Measurements from ENCODE around the gene BTF3. TPM values are rescaled to one million over a fixed set of nuclear protein-coding genes. Genes with fewer than 3 reads are reported as not detected.
A peak's percentile ranks its signal among the peaks of the same experiment; 100 is the strongest.
"Not testable (repeated sequence)": the region's sequence is repeated elsewhere in the genome, so short reads cannot be mapped to it uniquely, and the experiment has no call there.

BTF3 gene
- 576 and 868 TPM in 2 replicates for total RNA-seq (2014; rRNA removed; shearing (Covaris generic))

- peak; percentile 97 for DNase-seq (ENCODE audit: low spot score)
Observed at GRCh38 chr5:73498057-73498992, at the start of gene BTF3. TSS of gene BTF3 (plus strand) at chr5:73498442. CDS start at chr5:73498668, 226 bp downstream.

DNA sequence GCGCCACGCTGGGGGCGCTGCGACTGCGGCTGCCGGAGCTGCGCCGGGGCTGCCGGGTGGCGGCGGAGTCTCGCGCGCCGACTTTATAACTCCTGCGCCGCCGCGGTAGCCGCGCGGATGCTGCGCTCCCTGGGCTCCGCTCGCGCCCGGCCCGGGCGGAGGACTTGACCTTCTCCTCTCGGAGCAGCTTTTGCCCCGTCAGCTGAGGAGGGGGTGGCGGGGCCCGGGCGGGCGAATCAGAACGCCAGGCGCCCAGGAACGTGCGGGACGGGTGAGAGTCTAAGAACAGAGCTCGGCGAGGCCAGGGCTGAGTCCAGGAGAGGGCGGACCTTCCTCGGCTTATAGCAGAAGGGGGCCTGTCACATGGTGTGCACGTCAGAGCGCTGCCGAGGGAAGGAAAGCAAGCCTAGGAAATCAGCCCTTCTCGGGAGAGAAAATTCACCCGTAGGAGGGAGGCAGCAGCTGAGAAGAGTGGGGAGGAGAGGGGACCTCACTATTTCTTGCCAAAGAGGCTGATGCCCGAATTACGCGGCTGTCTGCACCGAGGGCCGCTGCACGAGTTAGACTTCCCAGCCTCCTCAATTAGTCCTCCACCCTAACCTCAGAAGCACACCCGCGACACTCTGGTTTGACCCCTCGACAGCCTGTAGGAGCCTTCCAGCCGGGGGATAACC, 49.6 kb upstream of the BTF3 start, which contains the start of gene FOXD1:
FOXD1 (minus strand) TSS at position 315 of the 674 bp plus-strand sequence. CDS start 415 bp downstream, outside the sequence.
- DNase-seq (ENCODE audit: low spot score), result peak; percentile 89

DNA sequence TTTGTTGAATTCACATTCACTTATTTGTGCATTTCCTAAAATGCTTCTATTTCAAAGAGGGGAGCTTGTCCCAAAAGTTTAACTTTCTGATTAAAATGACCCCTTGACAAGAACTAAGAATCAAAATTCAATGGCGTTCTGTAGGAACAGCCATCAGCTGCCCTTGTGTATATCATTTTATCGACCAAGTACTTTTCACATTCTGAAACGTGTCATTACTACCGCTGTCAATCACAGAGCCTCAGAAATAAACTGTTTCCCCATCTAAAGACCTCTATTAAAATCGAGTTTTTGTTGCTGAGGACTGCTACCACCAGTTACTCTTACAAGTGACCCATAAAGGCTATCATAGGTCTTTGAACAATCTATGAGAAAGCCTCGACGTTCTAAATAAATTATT, 48.1 kb upstream of the BTF3 start:
- DNase-seq (ENCODE audit: low spot score), result no peak

DNA sequence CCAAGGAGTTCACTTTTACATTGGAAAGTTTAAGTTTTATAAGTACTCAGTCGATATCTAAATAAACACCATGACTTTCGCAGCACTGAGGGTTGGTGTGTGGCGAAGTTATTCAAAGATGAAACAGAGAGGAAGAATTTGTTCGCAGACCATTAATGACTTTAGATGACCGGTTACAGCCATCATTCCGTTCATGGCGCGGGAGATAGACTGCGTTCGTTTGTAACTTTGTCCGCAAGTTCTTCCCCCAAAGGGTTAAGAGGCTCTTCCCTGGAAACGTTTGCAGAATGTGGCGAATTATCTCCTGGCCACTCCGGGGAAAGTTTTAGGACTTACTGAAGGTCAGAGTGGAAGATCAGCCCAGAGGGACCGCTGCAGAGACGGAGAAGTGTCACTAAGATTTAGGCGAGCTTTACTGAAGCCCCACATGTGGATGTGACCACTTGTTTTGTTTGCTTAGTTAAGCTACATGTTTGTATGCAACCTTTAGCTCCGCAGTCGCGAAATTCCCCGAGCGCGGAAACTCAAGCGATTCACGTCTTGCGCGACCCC, 47.5 kb upstream of the BTF3 start:
- DNase-seq (ENCODE audit: low spot score), result no peak

- no peak for DNase-seq (ENCODE audit: low spot score)
Observed at GRCh38 chr5:73451224-73452130, 46.8 kb upstream of the BTF3 start.

DNA sequence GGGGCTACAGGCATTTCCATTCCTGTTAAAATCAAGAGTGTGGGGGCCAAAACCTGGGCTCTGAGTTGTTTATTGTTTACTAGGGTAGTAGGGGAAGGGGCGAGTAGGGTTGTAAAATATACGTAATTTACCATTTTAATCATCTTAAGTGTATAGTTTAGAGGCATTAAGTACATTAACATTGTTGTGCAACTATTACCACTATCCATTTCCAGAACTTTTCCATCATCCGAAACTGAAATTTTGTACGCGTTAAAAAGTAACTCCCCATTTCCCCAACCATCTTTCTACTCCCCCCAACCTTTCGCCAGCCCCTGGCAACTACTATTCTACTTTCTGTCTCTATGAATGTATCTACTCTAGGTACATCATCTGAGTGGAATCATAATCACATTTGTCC, 46.0 kb upstream of the BTF3 start:
- DNase-seq (ENCODE audit: low spot score), result no peak

DNA sequence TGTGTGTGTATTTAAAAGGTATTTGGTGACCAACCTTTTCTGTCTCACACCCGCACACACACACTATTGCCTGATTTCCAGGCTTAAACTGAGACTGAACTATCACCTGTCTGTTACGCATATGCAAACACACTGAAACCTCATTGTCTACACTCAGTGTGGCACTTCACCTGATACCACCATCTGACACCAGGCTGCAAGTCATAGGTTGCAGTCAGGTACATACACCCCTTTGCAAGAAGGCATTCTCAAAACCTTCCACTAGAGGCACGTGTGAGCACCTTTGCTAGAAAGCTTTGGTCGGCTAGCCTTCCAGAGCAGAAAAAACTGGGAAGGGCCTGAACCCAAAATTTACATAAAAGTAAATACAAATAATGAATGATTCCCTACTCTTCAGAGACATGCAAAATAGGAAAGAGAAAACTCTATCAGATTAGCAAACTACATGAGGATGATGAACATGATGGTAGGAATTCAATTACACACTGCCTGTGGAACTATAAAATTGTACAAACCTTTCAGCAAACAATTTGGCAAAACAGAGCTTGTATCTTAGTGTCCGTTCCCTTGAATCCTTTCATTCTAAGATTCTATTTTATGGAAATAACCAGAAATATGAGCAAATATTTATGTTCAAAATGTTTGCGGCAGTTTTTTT, 43.7 kb upstream of the BTF3 start:
- DNase-seq (ENCODE audit: low spot score), result peak; percentile 72

- DNase-seq (ENCODE audit: low spot score), result not testable (repeated sequence)
Observed at GRCh38 chr5:73456462-73456861, 41.8 kb upstream of the BTF3 start.

- DNase-seq (ENCODE audit: low spot score), result peak; percentile 44
Observed at GRCh38 chr5:73459366-73459765, 38.9 kb upstream of the BTF3 start.

DNA sequence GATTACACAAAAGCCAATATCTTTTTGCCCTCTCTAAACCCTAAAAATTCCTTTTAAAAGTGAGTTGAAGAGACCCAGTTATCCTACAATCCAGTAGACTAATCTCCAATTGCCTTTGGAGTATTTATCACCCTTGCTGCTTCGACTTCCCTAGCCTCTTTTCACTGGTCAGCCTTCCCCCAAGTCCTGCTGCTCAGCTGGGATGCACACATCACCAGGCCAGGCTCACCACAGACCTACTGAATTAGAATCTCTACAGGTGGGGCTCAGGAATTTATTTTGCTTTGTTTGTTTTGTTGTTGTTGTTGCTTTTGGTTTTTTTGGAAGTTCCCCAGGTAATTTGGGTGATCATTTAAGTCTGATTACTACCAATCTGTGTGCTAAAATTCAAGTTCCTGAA, 38.1 kb upstream of the BTF3 start:
- no peak for DNase-seq (ENCODE audit: low spot score)

DNA sequence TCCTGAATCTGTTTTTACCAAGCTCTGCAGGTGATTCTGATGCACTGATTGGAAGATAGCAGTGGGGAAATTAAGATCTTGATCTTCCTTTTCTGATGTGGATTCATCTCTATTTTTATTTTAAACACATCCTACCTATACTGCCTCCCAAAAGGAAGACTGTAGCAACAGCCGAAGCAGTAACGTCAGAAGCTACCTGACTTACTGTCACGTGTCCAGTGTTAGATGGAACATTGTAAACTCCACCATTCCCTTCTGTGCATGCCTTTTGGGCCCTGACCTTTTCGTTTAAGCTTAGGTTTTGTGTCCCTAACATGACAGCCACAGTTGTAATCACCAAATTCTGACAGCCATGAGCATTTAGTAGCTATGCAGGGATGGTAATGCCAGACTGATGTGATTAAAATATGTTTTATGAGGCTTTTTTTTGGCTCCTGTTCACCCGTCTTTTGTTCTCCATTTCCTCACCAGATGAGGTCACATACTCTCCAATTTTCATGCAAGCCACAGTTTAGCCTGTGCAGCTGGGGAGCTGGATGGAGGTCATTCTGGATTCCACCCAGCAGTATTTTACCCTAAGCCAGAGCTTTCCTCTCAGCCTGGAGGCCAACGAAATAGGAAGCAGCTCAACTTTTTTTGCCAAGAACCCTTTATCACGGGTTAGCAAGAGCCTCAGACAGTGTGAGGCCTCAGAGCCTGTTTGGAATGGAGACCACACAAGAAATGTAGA, 34.1 kb upstream of the BTF3 start:
- no peak for DNase-seq (ENCODE audit: low spot score)

DNA sequence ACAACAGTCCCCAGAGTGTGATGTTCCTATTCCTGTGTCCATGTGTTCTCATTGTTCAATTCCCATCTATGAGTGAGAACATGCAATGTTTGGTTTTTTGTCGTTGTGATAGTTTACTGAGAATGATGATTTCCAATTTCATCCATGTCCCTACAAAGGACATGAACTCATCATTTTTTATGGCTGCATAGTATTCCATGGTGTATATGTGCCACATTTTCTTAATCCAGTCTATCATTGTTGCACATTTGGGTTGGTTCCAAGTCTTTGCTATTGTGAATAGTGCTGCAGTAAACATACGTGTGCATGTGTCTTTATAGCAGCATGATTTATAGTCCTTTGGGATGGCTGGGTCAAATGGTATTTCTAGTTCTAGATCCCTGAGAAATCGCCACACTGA, 29.6 kb upstream of the BTF3 start:
- not testable (repeated sequence) for DNase-seq (ENCODE audit: low spot score)

DNA sequence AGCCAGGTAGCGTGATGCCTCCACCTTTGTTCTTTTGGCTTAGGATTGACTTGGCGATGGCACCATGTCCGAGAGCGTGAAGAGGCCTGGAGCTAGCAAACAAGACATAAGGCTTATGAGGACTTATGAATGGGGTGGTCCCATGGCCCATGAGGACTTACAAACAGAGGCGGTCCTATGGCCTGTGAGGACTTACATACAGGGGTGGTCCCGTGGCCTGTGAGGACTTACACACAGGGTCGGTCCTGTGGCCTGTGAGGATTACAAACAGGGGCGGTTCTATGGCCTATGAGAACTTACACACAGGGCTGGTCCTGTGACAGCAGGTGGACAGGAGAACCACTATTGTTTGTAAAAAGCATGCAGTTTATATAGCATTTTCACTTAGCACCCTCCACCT, 28.4 kb upstream of the BTF3 start:
- DNase-seq (ENCODE audit: low spot score), result no peak

GRCh38 chr5:73471654-73472053, 26.6 kb upstream of the BTF3 start:
- DNase-seq (ENCODE audit: low spot score), result no peak

- DNase-seq (ENCODE audit: low spot score), result no peak
Observed at GRCh38 chr5:73472116-73472515, 26.1 kb upstream of the BTF3 start.

GRCh38 chr5:73480500-73480899, 17.7 kb upstream of the BTF3 start:
- no peak for DNase-seq (ENCODE audit: low spot score)

- no peak for DNase-seq (ENCODE audit: low spot score)
Observed at GRCh38 chr5:73482383-73483136, 15.7 kb upstream of the BTF3 start.

DNA sequence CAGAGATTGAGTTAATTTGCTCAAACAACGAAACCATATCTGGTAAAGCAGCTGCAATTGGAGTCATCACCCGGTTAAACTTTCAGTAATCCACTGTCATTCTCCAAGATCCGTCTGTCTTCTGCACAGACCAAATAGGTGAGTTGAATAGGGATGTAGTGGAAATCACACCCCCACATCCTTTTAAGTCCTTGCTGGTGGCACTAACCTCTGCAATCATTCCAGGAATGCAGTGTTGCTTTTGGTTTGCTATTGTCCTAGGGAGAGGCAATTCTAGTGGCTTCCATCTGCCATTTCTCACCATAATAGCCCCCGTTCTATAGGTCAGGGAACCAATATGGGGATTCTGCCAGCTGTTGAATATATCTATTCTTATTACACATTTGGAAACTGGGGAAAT, 14.6 kb upstream of the BTF3 start:
- no peak for DNase-seq (ENCODE audit: low spot score)

- no peak for DNase-seq (ENCODE audit: low spot score)
Observed at GRCh38 chr5:73484511-73484910, 13.7 kb upstream of the BTF3 start.
